Fibroblast of skin of scalp (primary cell): ENCODE data around the gene CARD9.
"Not testable (repeated sequence)": the region's sequence is repeated elsewhere in the genome, so short reads cannot be mapped to it uniquely, and the experiment has no call there.

Experiments
- DNase-seq: peaks from one replicate; pipeline ENCODE4 v3.0.0-alpha.2; 2013

Gene CARD9

DNA sequence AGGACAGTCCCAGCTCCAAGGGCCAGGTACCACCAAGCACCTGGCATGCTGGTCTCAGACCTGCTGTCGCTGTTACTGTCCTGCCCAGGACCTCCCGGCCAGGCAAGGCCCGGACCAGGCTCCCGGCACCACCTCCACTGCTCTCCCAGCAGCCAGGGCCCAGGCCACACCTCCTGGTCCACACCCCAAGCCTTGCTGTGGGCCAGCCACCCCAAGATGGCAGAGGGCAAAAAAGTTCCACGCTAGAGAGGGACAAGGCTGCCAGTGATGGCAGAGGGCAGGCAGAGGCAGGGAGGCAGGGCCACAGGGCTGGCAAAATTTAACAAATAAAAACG, 11.1 kb downstream of the CARD9 start:
- DNase-seq: no peak

GRCh38 chr9:136361754-136362449, 11.6 kb downstream of the CARD9 start:
- DNase-seq: no peak

GRCh38 chr9:136361047-136361753, 12.3 kb downstream of the CARD9 start:
- no peak for DNase-seq

GRCh38 chr9:136359774-136360718, 13.4 kb downstream of the CARD9 start:
- no peak for DNase-seq

DNA sequence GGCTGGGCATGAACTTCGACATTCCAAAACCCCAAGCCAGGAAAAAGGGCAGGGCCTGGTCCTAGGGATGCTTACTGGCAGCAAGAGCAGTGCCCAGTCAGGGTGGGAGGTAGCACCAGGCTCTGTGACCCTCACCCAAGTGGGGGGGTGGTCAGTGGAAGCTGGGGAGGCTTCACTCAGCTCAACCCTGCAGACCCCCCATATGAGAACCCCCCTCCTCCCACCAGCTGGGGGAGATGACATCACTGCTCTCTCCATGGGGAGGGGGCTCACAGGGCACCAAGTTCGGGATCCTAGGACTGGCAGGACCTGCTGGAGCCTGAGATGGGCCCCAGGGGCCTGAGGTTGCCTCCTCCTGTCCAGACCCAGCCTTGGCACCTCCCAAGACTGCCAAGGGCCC, 14.6 kb downstream of the CARD9 start:
- DNase-seq: no peak

DNA sequence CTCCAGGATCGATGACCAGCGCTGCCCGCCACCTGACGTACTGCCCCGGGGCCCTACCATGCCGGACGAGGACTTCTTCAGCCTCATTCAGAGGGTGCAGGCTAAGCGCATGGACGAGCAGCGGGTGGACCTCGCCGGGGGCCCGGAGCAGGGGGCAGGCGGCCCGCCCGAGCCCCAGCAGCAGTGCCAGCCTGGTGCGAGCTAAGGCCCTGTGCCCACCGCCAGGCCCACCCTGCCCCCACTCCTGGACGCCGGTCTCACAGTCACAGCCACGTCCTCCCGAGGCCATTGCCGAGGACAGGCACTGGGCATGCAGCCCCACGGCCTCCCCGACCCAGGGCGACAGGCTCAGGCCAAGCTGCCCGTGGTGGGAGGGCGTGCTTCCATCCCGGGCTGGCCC, 15.5 kb downstream of the CARD9 start:
- no peak for DNase-seq

- no peak for DNase-seq
These were observed 16.2 kb downstream of the CARD9 start for GRCh38 chr9:136357202-136357725.

DNA sequence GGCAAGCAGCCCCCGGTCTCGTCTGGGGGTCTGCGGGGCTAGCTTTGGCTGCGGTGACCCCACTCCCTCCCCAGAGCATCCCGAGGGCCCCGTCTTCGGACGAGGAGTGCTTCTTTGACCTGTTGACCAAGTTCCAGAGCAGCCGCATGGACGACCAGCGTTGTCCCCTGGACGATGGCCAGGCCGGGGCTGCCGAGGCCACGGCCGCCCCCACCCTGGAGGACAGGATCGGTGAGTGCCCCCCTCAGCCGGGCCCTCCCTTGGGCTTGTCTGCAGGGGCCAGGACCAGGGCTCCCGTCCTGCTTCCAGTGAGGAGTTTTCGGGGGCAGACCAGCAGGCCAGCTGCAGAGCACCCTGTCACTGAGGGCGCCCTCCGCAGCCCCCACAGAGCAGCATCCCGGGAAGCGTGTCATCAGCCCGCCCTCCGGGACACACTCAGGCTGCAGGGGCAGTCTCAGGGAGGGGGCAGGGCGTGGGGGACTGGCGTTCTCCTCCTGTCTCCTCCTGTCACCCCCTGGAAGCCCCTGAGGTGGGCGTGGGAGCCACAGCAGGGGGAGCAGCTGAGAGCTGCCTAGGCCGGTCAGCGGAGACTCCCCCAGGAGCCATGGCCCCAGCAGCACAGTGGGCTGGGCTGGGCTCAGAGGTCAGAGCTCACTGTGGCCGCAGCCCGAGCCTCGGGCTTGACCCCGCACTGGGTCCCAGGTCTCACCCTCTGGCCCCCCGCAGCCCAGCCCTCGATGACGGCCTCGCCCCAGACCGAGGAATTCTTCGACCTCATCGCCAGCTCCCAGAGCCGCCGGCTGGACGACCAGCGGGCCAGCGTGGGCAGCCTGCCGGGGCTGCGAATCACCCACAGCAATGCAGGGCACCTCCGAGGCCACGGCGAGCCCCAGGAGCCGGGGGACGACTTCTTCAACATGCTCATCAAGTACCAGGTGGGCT, 17.6 kb downstream of the CARD9 start:
- DNase-seq: no peak

DNA sequence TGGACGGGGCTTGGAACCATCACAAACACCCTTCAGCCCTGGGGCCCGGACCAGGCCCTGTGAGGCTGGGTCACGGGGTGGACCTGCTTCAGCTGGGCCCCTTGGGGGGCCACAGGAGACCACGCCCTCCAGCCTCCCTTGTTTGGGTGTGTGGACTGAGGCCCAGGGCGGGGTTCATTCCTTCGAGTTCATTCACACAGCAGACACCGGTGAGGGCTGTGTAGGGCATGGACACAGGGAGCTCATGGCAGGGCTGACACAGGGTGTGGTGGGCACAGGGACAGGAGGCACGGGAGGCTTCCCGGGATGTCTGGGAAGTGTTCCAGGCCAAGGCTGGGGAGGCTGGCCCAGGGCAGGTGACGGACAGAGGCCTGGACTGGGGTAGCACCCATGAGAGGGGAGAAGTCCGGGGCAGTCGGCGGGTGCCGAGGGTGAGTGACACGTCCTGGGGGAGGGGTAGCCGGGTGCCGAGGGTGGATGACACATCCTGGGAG, 18.8 kb downstream of the CARD9 start:
- DNase-seq: peak; percentile 53

- DNase-seq: no peak
These were observed 19.5 kb downstream of the CARD9 start for GRCh38 chr9:136353757-136354488.

GRCh38 chr9:136353088-136353487, 20.4 kb downstream of the CARD9 start:
- no peak for DNase-seq

DNA sequence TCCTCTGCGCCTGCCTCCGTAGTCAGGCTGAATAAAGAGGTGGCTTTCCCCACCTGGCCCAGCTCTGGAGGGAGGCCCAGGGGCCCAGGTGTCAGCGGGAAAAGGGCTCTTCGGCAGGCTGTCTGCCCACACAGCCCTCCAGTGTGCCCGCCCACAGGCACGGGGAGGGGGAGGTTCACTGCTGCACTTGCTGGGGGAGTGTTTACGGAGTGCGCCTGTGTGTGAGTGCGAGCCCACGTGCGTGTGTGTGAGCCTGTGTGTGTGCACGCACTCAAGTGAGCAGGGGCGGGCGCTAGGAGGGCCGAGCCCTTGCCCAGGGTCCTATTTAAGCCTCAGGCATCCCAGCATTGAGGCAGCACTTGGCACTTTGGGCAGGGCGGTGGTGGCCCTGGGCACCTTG, 20.8 kb downstream of the CARD9 start:
- no peak for DNase-seq

DNA sequence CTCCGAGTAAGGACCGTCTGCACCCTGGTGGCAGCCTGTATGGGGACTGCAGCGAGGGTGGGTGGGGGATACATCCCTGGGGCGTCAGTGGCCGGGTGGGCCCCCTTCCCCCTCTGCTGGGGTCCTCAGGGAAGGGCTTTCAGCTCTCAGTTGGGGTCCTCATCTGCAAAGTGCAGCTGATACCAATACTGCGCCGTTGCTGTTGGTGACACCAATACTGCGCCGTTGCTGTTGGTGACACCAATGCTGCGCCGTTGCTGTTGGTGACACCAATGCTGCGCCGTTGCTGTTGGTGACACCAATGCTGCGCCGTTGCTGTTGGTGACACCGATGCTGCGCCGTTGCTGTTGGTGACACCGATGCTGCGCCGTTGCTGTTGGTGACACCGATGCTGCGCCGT, 21.6 kb downstream of the CARD9 start:
- not testable (repeated sequence) for DNase-seq

DNA sequence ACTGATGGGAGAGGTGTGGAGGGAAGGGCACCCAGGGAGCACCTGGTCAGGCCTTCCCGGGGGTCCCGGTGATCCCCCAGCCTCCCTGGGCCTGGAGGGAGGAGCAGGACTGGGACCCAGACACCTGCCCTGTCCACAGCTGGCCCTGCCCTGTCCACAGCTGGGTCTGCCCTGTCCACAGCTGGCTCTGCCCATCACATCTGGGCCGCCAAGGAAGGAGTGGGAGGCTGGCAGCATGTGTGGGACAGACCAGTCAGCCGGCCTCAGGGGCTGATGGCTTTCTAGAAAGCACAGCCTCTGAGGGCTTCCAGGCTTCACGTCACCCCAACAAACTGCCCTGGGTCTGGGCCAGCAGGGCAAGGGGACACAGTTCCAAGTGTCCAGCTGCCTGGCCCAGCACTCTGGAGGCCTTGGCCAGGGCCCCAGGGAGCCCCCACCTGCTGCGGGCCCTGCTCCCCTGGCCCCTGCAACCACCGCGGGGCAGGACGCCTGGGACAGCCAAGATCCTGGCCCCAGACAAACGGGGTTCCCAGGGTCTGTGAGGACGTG, 22.1 kb downstream of the CARD9 start:
- DNase-seq: no peak

GRCh38 chr9:136349546-136349945, 23.9 kb downstream of the CARD9 start:
- DNase-seq: no peak

- no peak for DNase-seq
These were observed 24.8 kb downstream of the CARD9 start for GRCh38 chr9:136348691-136349090.

- DNase-seq: no peak
These were observed 25.8 kb downstream of the CARD9 start for GRCh38 chr9:136347472-136348256.

- DNase-seq: no peak
These were observed 26.5 kb downstream of the CARD9 start for GRCh38 chr9:136346927-136347465.

DNA sequence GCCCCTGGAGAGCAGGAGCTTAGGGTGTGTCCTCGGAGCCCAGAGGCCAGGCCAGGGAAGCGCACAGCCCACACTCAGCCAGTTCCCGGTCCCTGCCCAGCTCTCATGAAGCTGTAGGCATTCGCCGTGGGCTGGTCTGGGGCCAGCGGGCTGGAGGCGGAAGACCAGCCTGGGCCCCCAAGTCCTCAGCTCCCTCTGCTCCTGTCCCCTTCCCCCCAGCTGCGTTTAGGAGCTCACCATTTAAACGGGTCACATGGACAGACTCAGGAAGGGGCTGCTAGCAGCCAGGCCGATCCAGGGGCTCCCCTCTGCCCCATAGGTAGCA, 27.4 kb downstream of the CARD9 start:
- DNase-seq: no peak
